ENCODE results near the gene PRDX2. TPM values are rescaled to one million over a fixed set of nuclear protein-coding genes. Genes with fewer than 3 reads are reported as not detected.

Gene PRDX2
- polyA plus RNA-seq, 1 of the 3 experiments (the other 2 are of a cell fraction), result 341 TPM

GRCh38 chr19:12767666-12768065 lies 33.9 kb downstream of the PRDX2 start:
- POLR2A ChIA-PET, result no interaction called here
- Histone ChIP-seq H3K36me3 (replicated peaks in 1 of 2; ENCODE audit: control insufficient read depth in 1 of 2, insufficient read depth in 2 of 2, low read length in 1 of 2) (peaks cover 4 to 7% of the 10 kb centered on the region in 2 experiments), H3K9me3 (no peaks in the 10 kb centered on the region), H2AFZ (ENCODE audit: low read depth) (no peak overlapping the region), H3K9ac (no peak overlapping the region), H3K9me2 (no peaks in the 10 kb centered on the region), H3K4me1 (ENCODE audit: control insufficient read depth in 1 of 2, insufficient read depth in 2 of 2, low read depth in 1 of 2, low read length in 1 of 2) (peaks cover 0 to 17% of the 10 kb centered on the region in 2 experiments; a peak in 1 of 4 replicates), H3F3A (replicated peaks; ENCODE audit: insufficient read depth) (no peaks in the 10 kb centered on the region), H3K79me2 (ENCODE audit: insufficient read depth) (no peaks in the 10 kb centered on the region), H3K4me2 (no peak overlapping the region), H3K4me3 (ENCODE audit: low read depth in 2 of 2, low read length in 1 of 2) (no peak overlapping the region), H3K27me3 (ENCODE audit: insufficient read depth) (no peaks in the 10 kb centered on the region), H3K27ac (ENCODE audit: low read depth in 2 of 2, low read length in 1 of 2) (no peak overlapping the region), H4K20me1 (ENCODE audit: insufficient read depth) (no peaks in the 10 kb centered on the region)
- CTCF ChIA-PET, result interaction anchor here (0.6 to 17.5 kb wide), 7 partner anchors 8 to 50 kb away, joined by 3 to 321 read pairs (median 16); partner anchors contain the start of genes BEST2, GET3, JUNB and PRDX2
- TF ChIP-seq RAD21 (IDR thresholded peaks at IDR 0.05; ENCODE audit: low read length), result no peak
- TF ChIP-seq NRF1 (IDR thresholded peaks at IDR 0.05; ENCODE audit: low read depth, low read length), result no peak
- TF ChIP-seq FOXM1 (IDR thresholded peaks at IDR 0.05; ENCODE audit: low read depth), result no peak
- TF ChIP-seq SIN3A (IDR thresholded peaks at IDR 0.05; ENCODE audit: borderline replicate concordance, low read depth, low read length), result no peak
- TF ChIP-seq POLR2AphosphoS5 (IDR thresholded peaks at IDR 0.05; ENCODE audit: low read depth, low read length), result no peak
- TF ChIP-seq ZBTB33 (IDR thresholded peaks at IDR 0.05; ENCODE audit: borderline replicate concordance, low read depth), result no peak
- TF ChIP-seq, protein P1, sequence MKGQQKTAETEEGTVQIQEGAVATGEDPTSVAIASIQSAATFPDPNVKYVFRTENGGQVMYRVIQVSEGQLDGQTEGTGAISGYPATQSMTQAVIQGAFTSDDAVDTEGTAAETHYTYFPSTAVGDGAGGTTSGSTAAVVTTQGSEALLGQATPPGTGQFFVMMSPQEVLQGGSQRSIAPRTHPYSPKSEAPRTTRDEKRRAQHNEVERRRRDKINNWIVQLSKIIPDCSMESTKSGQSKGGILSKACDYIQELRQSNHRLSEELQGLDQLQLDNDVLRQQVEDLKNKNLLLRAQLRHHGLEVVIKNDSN (IDR thresholded peaks at IDR 0.05; ENCODE audit: borderline replicate concordance, low read depth), result no peak
- no peak for TF ChIP-seq EZH2phosphoT487 (IDR thresholded peaks at IDR 0.05; ENCODE audit: borderline replicate concordance, low read depth)
- TF ChIP-seq TCF12 (IDR thresholded peaks at IDR 0.05), result no peak
- TF ChIP-seq RFX5 (IDR thresholded peaks at IDR 0.05; ENCODE audit: low read length), result no peak
- TF ChIP-seq YY1 (IDR thresholded peaks at IDR 0.05; ENCODE audit: low read depth), result no peak
- TF ChIP-seq FOSL2 (IDR thresholded peaks at IDR 0.05; ENCODE audit: borderline replicate concordance, low read depth), result no peak
- WGBS (ENCODE audit: low lambda C conversion rate), result 94% methylated on average over 13 of the region's 15 CpGs
- DNase-seq, result no peak

GRCh38 chr19:12767150-12767549 lies 34.5 kb downstream of the PRDX2 start:
- TF ChIP-seq, protein P2, sequence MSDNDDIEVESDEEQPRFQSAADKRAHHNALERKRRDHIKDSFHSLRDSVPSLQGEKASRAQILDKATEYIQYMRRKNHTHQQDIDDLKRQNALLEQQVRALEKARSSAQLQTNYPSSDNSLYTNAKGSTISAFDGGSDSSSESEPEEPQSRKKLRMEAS (IDR thresholded peaks at IDR 0.05; ENCODE audit: low read depth), result no peak
- TF ChIP-seq GABPA (IDR thresholded peaks at IDR 0.05; ENCODE audit: low read depth) (no peak), SIN3A (IDR thresholded peaks at IDR 0.05; ENCODE audit: borderline replicate concordance, low read depth, low read length) (no peak), RAD21 (IDR thresholded peaks at IDR 0.05; ENCODE audit: low read length) (no peak), RCOR1 (IDR thresholded peaks at IDR 0.05; ENCODE audit: low read length) (no peak), RXRA (IDR thresholded peaks at IDR 0.05; ENCODE audit: borderline replicate concordance, low read depth) (no peak), USF2 (IDR thresholded peaks at IDR 0.05; ENCODE audit: borderline replicate concordance, low read depth, low read length) (no peak), JUND (IDR thresholded peaks at IDR 0.05) (no peak), MEF2A (IDR thresholded peaks at IDR 0.05; ENCODE audit: borderline replicate concordance, low read depth) (no peak), FOXM1 (IDR thresholded peaks at IDR 0.05; ENCODE audit: low read depth) (no peak), EZH2phosphoT487 (IDR thresholded peaks at IDR 0.05; ENCODE audit: borderline replicate concordance, low read depth) (no peak)
- TF ChIP-seq, protein P3, sequence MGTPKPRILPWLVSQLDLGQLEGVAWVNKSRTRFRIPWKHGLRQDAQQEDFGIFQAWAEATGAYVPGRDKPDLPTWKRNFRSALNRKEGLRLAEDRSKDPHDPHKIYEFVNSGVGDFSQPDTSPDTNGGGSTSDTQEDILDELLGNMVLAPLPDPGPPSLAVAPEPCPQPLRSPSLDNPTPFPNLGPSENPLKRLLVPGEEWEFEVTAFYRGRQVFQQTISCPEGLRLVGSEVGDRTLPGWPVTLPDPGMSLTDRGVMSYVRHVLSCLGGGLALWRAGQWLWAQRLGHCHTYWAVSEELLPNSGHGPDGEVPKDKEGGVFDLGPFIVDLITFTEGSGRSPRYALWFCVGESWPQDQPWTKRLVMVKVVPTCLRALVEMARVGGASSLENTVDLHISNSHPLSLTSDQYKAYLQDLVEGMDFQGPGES (IDR thresholded peaks at IDR 0.05; ENCODE audit: low read depth, low read length), result no peak
- no peaks in the 10 kb centered on the region for H3K27me3 ChIP-seq (ENCODE audit: insufficient read depth)
- H3K4me2 ChIP-seq, result no peak overlapping the region
- H3K9ac ChIP-seq, result no peak overlapping the region
- no peak overlapping the region for H3K27ac ChIP-seq (ENCODE audit: low read depth in 2 of 2, low read length in 1 of 2)
- H3K9me3 ChIP-seq, result no peaks in the 10 kb centered on the region
- no peak overlapping the region for H3K4me3 ChIP-seq (ENCODE audit: low read depth in 2 of 2, low read length in 1 of 2)
- H4K20me1 ChIP-seq (ENCODE audit: insufficient read depth), result no peaks in the 10 kb centered on the region
- no peaks in the 10 kb centered on the region for H3K9me2 ChIP-seq
- H3F3A ChIP-seq (replicated peaks; ENCODE audit: insufficient read depth), result no peaks in the 10 kb centered on the region
- ChIA-PET CTCF (interaction anchor here (0.6 to 17.5 kb wide), 8 partner anchors 8 to 80 kb away, joined by 3 to 321 read pairs (median 10); partner anchors contain the start of genes BEST2, GET3, JUNB and PRDX2), POLR2A (interaction anchor here (0.6 kb wide), 1 partner anchor 48 kb away, joined by 3 read pairs; no protein-coding TSS in a partner anchor)
- H2AFZ ChIP-seq (ENCODE audit: low read depth), result no peak overlapping the region
- H3K4me1 ChIP-seq (ENCODE audit: control insufficient read depth in 1 of 2, insufficient read depth in 2 of 2, low read depth in 1 of 2, low read length in 1 of 2), result peaks cover 0 to 12% of the 10 kb centered on the region in 2 experiments; a peak in 1 of 4 replicates
- peaks cover 4 to 11% of the 10 kb centered on the region in 2 experiments for H3K36me3 ChIP-seq (replicated peaks in 1 of 2; ENCODE audit: control insufficient read depth in 1 of 2, insufficient read depth in 2 of 2, low read length in 1 of 2)
- H3K79me2 ChIP-seq (ENCODE audit: insufficient read depth), result no peaks in the 10 kb centered on the region
- no peak for DNase-seq
- 93% methylated on average over 11 of the region's 11 CpGs for WGBS (ENCODE audit: low lambda C conversion rate)
